Lower leg skin (tissue), 4 donors: Measurements from ENCODE around the gene HADHB. TPM values are rescaled to one million over a fixed set of nuclear protein-coding genes. Genes with fewer than 3 reads are reported as not detected.

Source experiments
- DNase-seq, 2 donors: peaks; one replicate each; pipeline ENCODE4 v3.0.0-alpha.2; 2019; ENCODE audit warnings: low spot score in 2 of 2
- H3K4me3 ChIP-seq: fragments of 200-600 bp; sonication (generic); 2 replicates; pipeline ENCODE4 v1.5.1; 2017; ENCODE audit warnings: mild to moderate bottlenecking, low read depth; ENCODE audit not compliant: poor library complexity, severe bottlenecking
- CTCF ChIP-seq, 3 donors: fragments of 450-650 bp; IDR thresholded peaks; one replicate each; pipeline ENCODE4 v1.5.1; 2016; ENCODE audit warnings: antibody characterized with exemption in 3 of 3, mild to moderate bottlenecking in 3 of 3, moderate library complexity in 2 of 3
- POLR2A ChIP-seq, 2 donors: fragments of 450-650 bp; IDR thresholded peaks; one replicate each; pipeline ENCODE4 v1.6.1; 2016 to 2017; ENCODE audit warnings: antibody characterized with exemption in 2 of 2, mild to moderate bottlenecking in 1 of 2, moderate library complexity in 1 of 2
- WGBS, 2 donors: methylation state at CpG; one replicate each; pipeline ENCODE4 v1.1.5; 2018; 5-methylcytosine and 5-hydroxymethylcytosine counted together
- intact Hi-C: fragments of 100-400 bp; cut with DNase I; formaldehyde crosslinking; loops from one replicate; pipeline ENCODE4 v1.15.0; 2023; ENCODE audit warnings: low total_unique reads
- total RNA-seq, 4 donors: library from RNA; depleted of rRNA; stranded (reverse); fragments of >200 nt; gene quantifications; one replicate each; pipeline ENCODE4 v1.1.0, GENCODE V29; 2016

Gene HADHB
- total RNA-seq, 4 donors from 2014 or later, result 101 to 139 (median 111) TPM

DNA sequence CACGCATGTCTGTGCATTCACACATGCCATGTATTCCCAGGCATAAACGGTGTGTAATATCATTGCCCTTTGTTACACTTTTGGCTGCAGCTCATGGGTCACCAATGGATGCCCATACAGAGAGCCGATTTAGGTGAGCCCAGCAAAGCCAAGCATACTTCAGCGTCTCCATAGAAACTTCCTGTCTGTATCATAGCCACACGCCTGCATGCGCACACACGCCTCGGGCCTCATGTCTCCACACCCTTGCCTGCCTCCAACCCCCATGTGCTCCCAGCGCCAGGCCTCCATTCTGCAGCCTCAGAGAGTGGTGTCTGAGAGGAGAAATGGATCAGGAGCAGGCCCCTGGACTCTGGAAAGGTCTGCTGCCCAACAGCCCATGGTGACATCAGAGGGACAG, 67.7 kb downstream of the HADHB start:
- DNase-seq, result no peak
- intact Hi-C loops, result no loop called here
- 54 to 64% methylated on average over 9 of the region's 9 CpGs for WGBS, 2 donors
- no peak overlapping the region for H3K4me3 ChIP-seq
- no peak for TF ChIP-seq CTCF (IDR thresholded peaks at IDR 0.05)
- TF ChIP-seq POLR2A (IDR thresholded peaks at IDR 0.05), result no peak

GRCh38 chr2:26313446-26313845, 68.7 kb downstream of the HADHB start:
- WGBS, 2 donors, result 53 to 61% methylated on average over 11 to 12 of the region's 12 CpGs
- no peak for DNase-seq
- H3K4me3 ChIP-seq, result no peak overlapping the region
- TF ChIP-seq CTCF (IDR thresholded peaks at IDR 0.05) (no peak), POLR2A (IDR thresholded peaks at IDR 0.05) (no peak)
- intact Hi-C loops, result no loop called here

DNA sequence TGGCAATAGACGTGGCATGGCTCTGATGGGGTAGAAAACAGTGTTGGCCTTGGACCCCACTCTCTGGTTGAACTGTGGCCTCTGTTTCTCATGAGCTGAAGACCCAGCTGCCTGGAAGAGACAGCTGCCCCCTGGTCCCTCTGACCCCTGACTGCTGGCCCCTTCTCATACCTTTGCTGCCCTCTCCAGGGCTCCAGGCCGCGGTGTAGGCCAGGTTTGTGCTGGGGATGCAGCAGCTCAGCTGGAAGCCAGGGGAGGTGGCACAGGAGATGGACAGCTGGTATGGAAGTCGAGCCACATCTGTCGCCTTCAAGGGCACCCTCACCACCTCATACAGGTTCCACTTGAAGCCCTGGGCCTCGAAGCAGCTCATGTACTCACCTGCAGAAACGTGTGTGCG, 69.5 kb downstream of the HADHB start:
- H3K4me3 ChIP-seq, result no peak overlapping the region
- TF ChIP-seq CTCF (IDR thresholded peaks at IDR 0.05), result no peak
- TF ChIP-seq POLR2A (IDR thresholded peaks at IDR 0.05), result no peak
- 86 to 87% methylated on average over 5 to 8 of the region's 8 CpGs for WGBS, 2 donors
- intact Hi-C loops, result no loop called here
- no peak for DNase-seq

GRCh38 chr2:26316041-26316440, 71.3 kb downstream of the HADHB start:
- H3K4me3 ChIP-seq, result no peak overlapping the region
- no peak for TF ChIP-seq CTCF (IDR thresholded peaks at IDR 0.05)
- no peak for TF ChIP-seq POLR2A (IDR thresholded peaks at IDR 0.05)
- WGBS, 2 donors, result 58 to 82% methylated on average over 2 of the region's 2 CpGs
- intact Hi-C loops, result no loop called here
- no peak for DNase-seq

GRCh38 chr2:26316845-26317244, 72.1 kb downstream of the HADHB start:
- no peak for DNase-seq
- 82 to 88% methylated on average over 6 of the region's 6 CpGs for WGBS, 2 donors
- no peak overlapping the region for H3K4me3 ChIP-seq
- TF ChIP-seq POLR2A (IDR thresholded peaks at IDR 0.05), result no peak
- intact Hi-C loops, result no loop called here

GRCh38 chr2:26317377-26318105, 72.8 kb downstream of the HADHB start:
- no peak for DNase-seq
- H3K4me3 ChIP-seq, result no peak overlapping the region
- 84 to 86% methylated on average over 8 of the region's 8 CpGs for WGBS, 2 donors
- intact Hi-C loops, result no loop called here
- no peak for TF ChIP-seq CTCF (IDR thresholded peaks at IDR 0.05)
- no peak for TF ChIP-seq POLR2A (IDR thresholded peaks at IDR 0.05)
